GM18861 (cell line): ENCODE data around the gene SDR42E2.
"Not testable (repeated sequence)": the region's sequence is repeated elsewhere in the genome, so short reads cannot be mapped to it uniquely, and the experiment has no call there.

ENCODE experiments used
- ATAC-seq: cut with Tn5 transposase; IDR thresholded peaks from one replicate; pipeline ENCODE4 v1.9.1; 2021; ENCODE audit not compliant: unreplicated experiment

SDR42E2 gene

GRCh38 chr16:22190776-22191531 lies 28.6 kb downstream of the SDR42E2 start:
- peak; percentile 20 for ATAC-seq

GRCh38 chr16:22191532-22192260 lies 29.4 kb downstream of the SDR42E2 start:
- ATAC-seq: no peak

GRCh38 chr16:22192261-22193062 lies 30.2 kb downstream of the SDR42E2 start:
- peak; percentile 24 for ATAC-seq

- no peak for ATAC-seq
Observed at GRCh38 chr16:22193063-22193411, 30.7 kb downstream of the SDR42E2 start.

GRCh38 chr16:22194707-22195444 lies 32.6 kb downstream of the SDR42E2 start:
- ATAC-seq: no peak

- no peak for ATAC-seq
Observed at GRCh38 chr16:22195445-22195694, 33.1 kb downstream of the SDR42E2 start.

GRCh38 chr16:22195695-22196558 lies 33.6 kb downstream of the SDR42E2 start:
- ATAC-seq: no peak

GRCh38 chr16:22196559-22197168 lies 34.4 kb downstream of the SDR42E2 start:
- ATAC-seq: not testable (repeated sequence)

- no peak for ATAC-seq
Observed at GRCh38 chr16:22198547-22199293, 36.4 kb downstream of the SDR42E2 start.

GRCh38 chr16:22202261-22202637 lies 39.9 kb downstream of the SDR42E2 start:
- no peak for ATAC-seq

GRCh38 chr16:22203091-22203490 lies 40.8 kb downstream of the SDR42E2 start:
- no peak for ATAC-seq

GRCh38 chr16:22204091-22204655 lies 41.9 kb downstream of the SDR42E2 start:
- no peak for ATAC-seq

GRCh38 chr16:22205577-22206012 lies 43.3 kb downstream of the SDR42E2 start:
- no peak for ATAC-seq

GRCh38 chr16:22206013-22206841 lies 43.9 kb downstream of the SDR42E2 start, which contains the start of gene EEF2K:
TSS of gene EEF2K (plus strand) at chr16:22206278. CDS start at chr16:22225730, 19,452 bp downstream.
- peak; percentile 76 for ATAC-seq

GRCh38 chr16:22206842-22207714 lies 44.8 kb downstream of the SDR42E2 start:
- ATAC-seq: peak; percentile 35

GRCh38 chr16:22207715-22208360 lies 45.5 kb downstream of the SDR42E2 start:
- no peak for ATAC-seq
